OCI-LY3 (cell line): ENCODE results near the gene KPNB1.

Source experiments
- H2AFZ ChIP-seq: fragments of 200-600, 300-600 bp; shearing (Covaris generic); 2 replicates; pipeline ENCODE4 v1.6.0; 2014; ENCODE audit warnings: antibody characterized with exemption, low read depth, low read length
- H3K27ac ChIP-seq: fragments of 200-600, 300-600 bp; sonication (generic); 2 replicates; pipeline ENCODE4 v1.5.1; 2014; ENCODE audit warnings: mild to moderate bottlenecking, low read length, moderate library complexity, mixed read lengths
- H3K27me3 ChIP-seq: fragments of 200-600, 300-600 bp; sonication (generic); 2 replicates; pipeline ENCODE4 v1.6.1; 2014; ENCODE audit warnings: low read depth, low read length, mixed read lengths
- H3K36me3 ChIP-seq: fragments of 200-600, 300-600 bp; sonication (generic); replicated peaks from 2 replicates; pipeline ENCODE3; 2014; ENCODE audit warnings: low read depth, low read length, mixed read lengths
- H3K4me1 ChIP-seq: fragments of 300-600, 200-600 bp; sonication (generic); 2 replicates; pipeline ENCODE4 v1.6.1; 2014; ENCODE audit warnings: low read length, mixed read lengths
- H3K4me2 ChIP-seq: fragments of 200-600, 300-600 bp; sonication (generic); 2 replicates; pipeline ENCODE4 v1.6.1; 2014; ENCODE audit warnings: low read length, mixed read lengths
- H3K4me3 ChIP-seq: fragments of 300-600, 200-600 bp; sonication (generic); 2 replicates; pipeline ENCODE4 v1.5.1; 2014; ENCODE audit warnings: antibody characterized with exemption, mild to moderate bottlenecking, low read length, moderate library complexity
- H3K79me2 ChIP-seq: fragments of 300-600, 200-600 bp; shearing (Covaris generic); 2 replicates; pipeline ENCODE4 v1.6.1; 2014; ENCODE audit warnings: mild to moderate bottlenecking, low read length, mixed read lengths
- H3K9ac ChIP-seq: fragments of 300-600, 200-600 bp; shearing (Covaris generic); 2 replicates; pipeline ENCODE4 v1.6.0; 2014; ENCODE audit warnings: mild to moderate bottlenecking, low read length, moderate library complexity
- H3K9me3 ChIP-seq: fragments of 200-600, 300-600 bp; shearing (Covaris generic); 2 replicates; pipeline ENCODE4 v1.6.1; 2014; ENCODE audit warnings: low read length, mixed read lengths; ENCODE audit not compliant: insufficient read depth
- H4K20me1 ChIP-seq: fragments of 200-600, 300-600 bp; sonication (generic); 2 replicates; pipeline ENCODE4 v1.6.1; 2016; ENCODE audit warnings: low read length, mixed read lengths; ENCODE audit not compliant: insufficient read depth
- EZH2phosphoT487 ChIP-seq: fragments of 200-600 bp; shearing (Covaris generic); IDR thresholded peaks from 2 replicates; pipeline ENCODE4 v1.6.1; 2018; ENCODE audit warnings: antibody characterized with exemption, mixed run types, low read depth
- TF ChIP-seq, protein P1 (sequence below): fragments of 200-600, 300-600 bp; sonication (generic); IDR thresholded peaks from 2 replicates; pipeline ENCODE4 v1.5.1; 2014; ENCODE audit warnings: antibody characterized with exemption, low read length, low read depth

The KPNB1 gene

DNA sequence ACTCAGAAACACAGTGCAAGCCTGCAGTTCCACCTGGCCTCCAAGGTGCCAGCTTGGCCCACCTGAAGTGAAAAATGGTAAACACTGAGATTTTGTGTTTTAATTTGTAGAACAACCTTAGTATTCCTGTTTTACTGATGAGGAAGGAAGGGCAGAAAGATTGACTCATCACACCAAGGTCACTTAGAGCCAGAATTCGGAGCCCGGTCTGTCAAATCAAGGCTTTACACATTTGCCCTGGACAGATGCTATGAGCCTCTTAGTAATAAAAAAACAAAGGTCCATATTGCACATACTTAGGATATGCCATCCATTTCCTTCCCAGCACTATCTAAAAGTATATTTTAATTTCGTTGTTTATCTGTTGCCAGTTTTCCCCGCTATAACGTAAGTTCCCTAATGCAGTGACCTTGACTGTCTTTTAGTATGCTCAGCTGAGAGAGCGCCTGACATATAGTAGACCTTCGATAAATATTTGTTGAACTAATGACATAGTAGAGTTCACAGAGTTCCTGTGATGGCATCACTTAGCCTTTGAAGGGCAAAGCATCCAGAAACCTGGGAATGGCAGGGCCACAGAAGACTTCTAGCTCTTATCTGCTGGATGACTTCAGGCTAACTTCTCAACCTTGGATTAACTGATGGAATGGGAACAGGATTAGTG is 37.1 kb downstream of the KPNB1 start:
- no peaks in the 10 kb centered on the region for H3K27me3 ChIP-seq
- H3K9me3 ChIP-seq: no peaks in the 10 kb centered on the region
- H3K79me2 ChIP-seq: no peaks in the 10 kb centered on the region
- peaks cover 33% of the 10 kb centered on the region for H3K36me3 ChIP-seq
- H3K4me1 ChIP-seq: peaks cover 8% of the 10 kb centered on the region
- no peak overlapping the region for H2AFZ ChIP-seq
- no peak overlapping the region for H3K4me2 ChIP-seq
- H3K4me3 ChIP-seq: no peak overlapping the region
- 0 out of 2 replicates have a peak, but pooled peaks cover 4% of the 10 kb centered on the region for H4K20me1 ChIP-seq
- TF ChIP-seq EZH2phosphoT487: no peak
- TF ChIP-seq, protein P1, sequence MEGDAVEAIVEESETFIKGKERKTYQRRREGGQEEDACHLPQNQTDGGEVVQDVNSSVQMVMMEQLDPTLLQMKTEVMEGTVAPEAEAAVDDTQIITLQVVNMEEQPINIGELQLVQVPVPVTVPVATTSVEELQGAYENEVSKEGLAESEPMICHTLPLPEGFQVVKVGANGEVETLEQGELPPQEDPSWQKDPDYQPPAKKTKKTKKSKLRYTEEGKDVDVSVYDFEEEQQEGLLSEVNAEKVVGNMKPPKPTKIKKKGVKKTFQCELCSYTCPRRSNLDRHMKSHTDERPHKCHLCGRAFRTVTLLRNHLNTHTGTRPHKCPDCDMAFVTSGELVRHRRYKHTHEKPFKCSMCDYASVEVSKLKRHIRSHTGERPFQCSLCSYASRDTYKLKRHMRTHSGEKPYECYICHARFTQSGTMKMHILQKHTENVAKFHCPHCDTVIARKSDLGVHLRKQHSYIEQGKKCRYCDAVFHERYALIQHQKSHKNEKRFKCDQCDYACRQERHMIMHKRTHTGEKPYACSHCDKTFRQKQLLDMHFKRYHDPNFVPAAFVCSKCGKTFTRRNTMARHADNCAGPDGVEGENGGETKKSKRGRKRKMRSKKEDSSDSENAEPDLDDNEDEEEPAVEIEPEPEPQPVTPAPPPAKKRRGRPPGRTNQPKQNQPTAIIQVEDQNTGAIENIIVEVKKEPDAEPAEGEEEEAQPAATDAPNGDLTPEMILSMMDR: no peak
- H3K9ac ChIP-seq: no peak overlapping the region
- H3K27ac ChIP-seq: no peak overlapping the region

DNA sequence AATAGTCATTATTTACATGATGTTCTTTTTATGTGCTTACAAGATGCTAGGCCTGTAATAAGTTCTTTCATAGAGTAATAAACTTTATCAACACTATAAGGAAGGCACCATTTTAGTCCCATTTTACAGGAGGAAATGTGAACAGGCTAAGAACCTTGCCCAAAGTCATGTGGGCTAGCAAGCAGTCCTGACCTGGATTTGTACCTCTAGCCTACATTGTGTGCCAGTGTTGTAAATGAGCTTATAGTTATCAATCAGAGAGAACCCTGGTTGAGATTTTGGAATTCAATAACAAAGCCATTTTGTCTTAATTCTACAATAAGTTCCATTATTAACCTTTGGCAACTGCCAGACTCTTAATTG is 37.6 kb downstream of the KPNB1 start:
- peaks cover 28% of the 10 kb centered on the region for H3K36me3 ChIP-seq
- no peaks in the 10 kb centered on the region for H4K20me1 ChIP-seq
- no peak overlapping the region for H2AFZ ChIP-seq
- no peak for TF ChIP-seq EZH2phosphoT487
- TF ChIP-seq, protein P1: no peak
- no peak overlapping the region for H3K4me3 ChIP-seq
- no peak overlapping the region for H3K27ac ChIP-seq
- H3K4me1 ChIP-seq: peaks cover 8% of the 10 kb centered on the region
- no peaks in the 10 kb centered on the region for H3K9me3 ChIP-seq
- no peak overlapping the region for H3K9ac ChIP-seq
- peaks cover 2% of the 10 kb centered on the region; the same call in 1 of the 2 replicates for H3K27me3 ChIP-seq
- no peak overlapping the region for H3K4me2 ChIP-seq
- no peaks in the 10 kb centered on the region for H3K79me2 ChIP-seq

- no peak overlapping the region for H3K4me2 ChIP-seq
- no peaks in the 10 kb centered on the region for H4K20me1 ChIP-seq
- no peak overlapping the region for H3K27ac ChIP-seq
- peaks cover 12% of the 10 kb centered on the region for H3K4me1 ChIP-seq
- H3K9me3 ChIP-seq: no peaks in the 10 kb centered on the region
- H3K79me2 ChIP-seq: no peaks in the 10 kb centered on the region
- no peak overlapping the region for H3K9ac ChIP-seq
- H3K36me3 ChIP-seq: peaks cover 26% of the 10 kb centered on the region
- peaks cover 7% of the 10 kb centered on the region; the same call in 1 of the 2 replicates for H3K27me3 ChIP-seq
- H2AFZ ChIP-seq: no peak overlapping the region
- H3K4me3 ChIP-seq: no peak overlapping the region
- TF ChIP-seq, protein P1: no peak
- TF ChIP-seq EZH2phosphoT487: no peak
Measured at GRCh38 chr17:47687748-47688147, 38.0 kb downstream of the KPNB1 start.

DNA sequence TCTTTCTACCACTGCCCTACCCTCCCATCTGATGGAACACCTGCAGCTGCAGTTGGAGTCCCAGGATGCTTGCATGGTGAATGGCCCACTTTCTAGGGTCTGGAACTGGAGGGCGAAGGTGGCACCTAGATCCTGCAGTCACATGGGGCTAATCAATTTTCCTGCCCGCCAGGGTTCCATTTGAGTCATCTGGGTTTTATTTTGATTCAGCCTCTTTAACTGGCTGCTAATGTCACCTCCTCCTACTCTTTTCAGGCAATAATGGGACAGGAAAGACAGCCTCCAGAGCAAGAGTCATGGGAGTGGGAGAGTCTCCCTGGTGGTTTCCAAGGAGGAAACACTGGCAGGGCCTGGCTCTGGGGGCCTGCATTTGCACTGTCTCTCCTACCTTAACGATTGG is 40.4 kb downstream of the KPNB1 start:
- Histone ChIP-seq H2AFZ (no peak overlapping the region), H3K79me2 (no peaks in the 10 kb centered on the region), H3K4me1 (peaks cover 21% of the 10 kb centered on the region), H3K4me3 (no peak overlapping the region), H3K9ac (no peak overlapping the region), H3K4me2 (no peak overlapping the region; the same call in 1 of the 2 replicates), H4K20me1 (no peaks in the 10 kb centered on the region), H3K9me3 (no peaks in the 10 kb centered on the region), H3K27me3 (peaks cover 8% of the 10 kb centered on the region; the same call in 1 of the 2 replicates), H3K36me3 (peaks cover 12% of the 10 kb centered on the region), H3K27ac (no peak overlapping the region)
- TF ChIP-seq, protein P1: no peak
- no peak for TF ChIP-seq EZH2phosphoT487
